GM18511 (cell line): Measurements from ENCODE around the gene ZNF638.

Experiments used
- ATAC-seq: cut with Tn5 transposase; IDR thresholded peaks from one replicate; pipeline ENCODE4 v1.9.1; 2021; ENCODE audit warnings: mild to moderate bottlenecking, moderate library complexity; ENCODE audit not compliant: unreplicated experiment

Gene ZNF638

DNA sequence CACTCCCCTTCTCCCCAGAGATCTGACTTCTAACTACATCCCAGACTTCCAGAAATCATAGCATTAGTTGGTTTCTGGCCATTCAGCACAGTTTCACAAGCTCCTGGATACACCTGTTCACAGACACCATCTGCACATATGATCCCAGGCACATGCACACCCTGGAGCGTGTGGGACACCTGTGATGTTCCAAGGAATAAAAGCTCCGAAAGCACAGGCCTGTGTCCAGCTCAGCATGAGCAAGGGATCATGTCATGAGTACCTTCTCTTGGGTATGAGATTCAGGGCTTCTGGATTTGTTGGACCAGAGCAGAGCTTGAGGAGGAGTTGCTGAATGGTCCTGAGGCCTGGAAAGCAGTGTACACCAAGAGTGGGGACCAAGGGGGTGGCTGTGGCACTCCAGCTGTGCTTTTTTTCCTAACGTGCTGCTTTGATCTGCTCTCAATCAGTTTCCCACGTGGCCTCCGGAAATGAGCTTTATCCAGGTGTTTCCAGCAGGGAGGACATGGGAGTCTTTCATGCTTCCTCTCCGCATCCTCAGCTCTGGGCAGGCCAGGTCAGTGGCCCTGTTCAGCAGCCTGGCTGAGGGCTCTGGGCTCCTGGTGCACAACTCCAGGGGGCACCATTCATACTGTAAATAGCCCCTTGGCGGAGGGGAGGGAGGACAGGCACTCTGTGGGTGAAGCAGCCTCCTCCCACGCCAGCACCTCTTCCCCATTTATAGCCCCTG lies 123.6 kb downstream of the ZNF638 start:
- ATAC-seq, result no peak

DNA sequence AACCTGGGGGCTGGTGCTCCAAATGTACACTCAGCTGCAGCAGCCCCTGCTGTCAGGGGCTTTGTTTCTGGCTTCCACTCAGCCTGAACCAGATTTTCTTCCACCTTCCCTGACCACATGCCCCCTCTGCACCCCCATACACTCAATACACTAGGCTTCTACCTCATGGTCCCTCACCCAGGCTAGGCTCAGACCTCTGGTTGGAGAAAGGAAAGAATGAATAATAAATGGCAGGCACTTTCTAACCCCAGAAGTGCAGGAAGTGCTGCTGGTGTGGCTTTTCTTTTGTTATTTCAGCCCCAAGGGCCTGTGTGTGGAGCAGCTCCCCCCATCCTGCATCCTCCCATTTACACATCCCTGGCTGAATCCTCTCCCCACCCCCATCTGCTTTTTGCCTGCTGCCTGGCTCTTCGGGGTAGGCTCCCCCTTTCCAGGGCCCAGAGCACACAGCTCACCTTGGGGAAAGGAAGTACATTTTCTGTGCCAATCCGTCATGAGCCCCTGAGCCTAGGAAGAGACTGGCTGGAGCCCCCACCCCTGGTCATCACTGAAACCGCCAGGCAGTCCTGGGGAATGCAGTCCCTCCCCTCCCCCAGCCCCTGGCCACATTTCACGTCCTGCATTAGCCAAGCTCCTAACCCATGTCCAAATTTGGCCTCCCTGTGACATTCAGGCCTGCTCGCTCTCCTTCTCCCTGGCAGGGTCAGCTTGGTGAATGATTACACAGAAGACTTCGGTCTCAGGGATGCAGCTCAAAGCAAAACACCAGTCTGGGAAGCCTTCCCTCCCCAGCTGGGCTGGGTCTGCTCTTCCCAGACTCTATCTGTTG lies 124.4 kb downstream of the ZNF638 start:
- no peak for ATAC-seq

DNA sequence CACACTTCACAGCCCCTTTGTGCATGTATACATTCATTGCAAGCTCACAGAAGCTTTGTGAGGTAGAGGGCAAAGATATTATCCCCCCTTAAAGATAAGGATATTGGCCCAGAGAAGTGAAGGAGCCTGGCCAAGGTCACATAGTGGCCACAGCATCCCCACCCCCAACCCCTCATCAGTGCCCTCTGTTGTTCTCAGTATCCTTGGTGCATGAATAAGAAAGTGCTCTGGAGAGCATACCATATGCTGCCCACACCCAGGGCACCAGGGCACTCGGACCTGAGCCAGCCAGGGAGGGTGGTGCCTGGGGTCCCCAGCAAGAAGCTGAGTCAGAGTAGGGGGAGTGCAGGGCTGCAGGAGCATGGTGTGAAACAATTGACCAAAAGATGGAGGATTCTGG lies 125.0 kb downstream of the ZNF638 start:
- ATAC-seq, result no peak

GRCh38 chr2:71457123-71457915 lies 125.7 kb downstream of the ZNF638 start:
- no peak for ATAC-seq

- ATAC-seq, result no peak
Observed at GRCh38 chr2:71457923-71458322, 126.3 kb downstream of the ZNF638 start.

- no peak for ATAC-seq
Observed at GRCh38 chr2:71458413-71459083, 127.0 kb downstream of the ZNF638 start.

DNA sequence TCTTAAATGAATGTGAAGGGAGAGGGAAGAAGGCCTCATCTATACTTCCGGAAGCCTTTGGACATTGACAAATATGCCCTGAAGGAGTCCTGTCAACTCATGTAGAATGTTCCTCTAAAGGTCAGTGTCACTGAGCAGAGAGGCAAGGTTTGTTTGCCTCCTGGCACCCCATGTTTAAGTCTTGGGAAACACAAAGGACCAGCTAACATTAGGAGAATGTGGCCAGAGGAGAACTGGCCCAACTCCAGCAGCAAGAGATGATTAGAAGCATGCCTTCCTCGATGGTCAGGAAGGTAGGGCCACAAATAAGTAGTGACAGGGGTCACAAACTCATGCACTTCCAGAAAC lies 127.5 kb downstream of the ZNF638 start:
- no peak for ATAC-seq

GRCh38 chr2:71460056-71460455 lies 128.5 kb downstream of the ZNF638 start:
- no peak for ATAC-seq

GRCh38 chr2:71460595-71461303 lies 129.2 kb downstream of the ZNF638 start:
- no peak for ATAC-seq

- ATAC-seq, result no peak
Observed at GRCh38 chr2:71461304-71461671, 129.7 kb downstream of the ZNF638 start.

- no peak for ATAC-seq
Observed at GRCh38 chr2:71462056-71462605, 130.5 kb downstream of the ZNF638 start.

GRCh38 chr2:71462641-71463341 lies 131.2 kb downstream of the ZNF638 start:
- ATAC-seq, result no peak

DNA sequence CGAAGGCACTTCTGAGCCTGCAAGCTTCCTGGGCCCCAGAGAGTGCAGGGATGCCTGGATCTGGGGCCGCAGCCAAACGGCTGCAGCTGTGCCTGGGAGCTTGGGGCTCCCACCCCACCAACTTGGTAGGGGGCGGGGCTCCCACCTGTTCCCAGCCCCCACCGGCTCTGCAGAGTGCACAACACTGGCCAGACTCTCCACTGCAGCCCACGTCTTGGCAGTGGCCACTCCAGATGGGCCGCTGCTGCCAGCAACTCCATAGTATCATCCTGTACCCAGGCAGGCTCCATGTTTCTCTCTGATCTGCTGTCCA lies 131.7 kb downstream of the ZNF638 start:
- no peak for ATAC-seq

- no peak for ATAC-seq
Observed at GRCh38 chr2:71464389-71464788, 132.8 kb downstream of the ZNF638 start.

DNA sequence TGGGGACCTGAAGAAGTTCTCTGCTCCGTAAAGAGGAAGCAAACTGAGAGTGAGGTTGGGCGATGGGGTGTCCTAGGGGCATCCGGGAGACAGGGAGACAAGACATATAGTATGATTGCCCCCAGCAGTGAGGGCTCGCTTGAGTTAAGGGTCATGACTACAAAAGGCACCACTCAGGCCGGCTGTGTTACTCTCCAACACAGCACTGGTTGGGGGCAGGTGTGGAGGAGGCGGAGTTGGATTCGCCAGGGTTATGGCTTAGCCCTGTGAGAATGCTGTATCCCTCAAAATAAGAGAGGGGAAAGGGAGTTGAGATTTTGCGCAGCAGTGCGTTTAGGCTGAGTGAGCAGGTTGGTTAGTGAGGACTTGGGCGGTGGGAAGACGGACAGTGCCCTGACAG lies 133.8 kb downstream of the ZNF638 start:
- ATAC-seq, result no peak

DNA sequence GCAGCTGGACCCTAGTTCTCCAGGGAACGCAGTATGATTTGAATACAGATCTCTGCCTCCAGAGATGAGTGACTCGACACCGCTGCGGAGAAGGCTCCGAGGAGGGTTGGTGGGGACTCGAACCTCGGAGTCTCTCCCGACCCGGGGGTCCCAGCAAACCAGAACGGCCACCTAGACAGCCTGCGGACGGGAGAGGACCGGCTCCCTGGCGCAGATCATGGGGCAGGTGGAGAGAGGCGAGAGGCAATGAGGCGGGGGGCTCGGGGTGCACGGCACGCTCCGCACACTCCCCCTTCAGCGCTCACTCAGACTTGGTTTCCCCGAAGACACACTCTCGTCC lies 134.3 kb downstream of the ZNF638 start:
- no peak for ATAC-seq

DNA sequence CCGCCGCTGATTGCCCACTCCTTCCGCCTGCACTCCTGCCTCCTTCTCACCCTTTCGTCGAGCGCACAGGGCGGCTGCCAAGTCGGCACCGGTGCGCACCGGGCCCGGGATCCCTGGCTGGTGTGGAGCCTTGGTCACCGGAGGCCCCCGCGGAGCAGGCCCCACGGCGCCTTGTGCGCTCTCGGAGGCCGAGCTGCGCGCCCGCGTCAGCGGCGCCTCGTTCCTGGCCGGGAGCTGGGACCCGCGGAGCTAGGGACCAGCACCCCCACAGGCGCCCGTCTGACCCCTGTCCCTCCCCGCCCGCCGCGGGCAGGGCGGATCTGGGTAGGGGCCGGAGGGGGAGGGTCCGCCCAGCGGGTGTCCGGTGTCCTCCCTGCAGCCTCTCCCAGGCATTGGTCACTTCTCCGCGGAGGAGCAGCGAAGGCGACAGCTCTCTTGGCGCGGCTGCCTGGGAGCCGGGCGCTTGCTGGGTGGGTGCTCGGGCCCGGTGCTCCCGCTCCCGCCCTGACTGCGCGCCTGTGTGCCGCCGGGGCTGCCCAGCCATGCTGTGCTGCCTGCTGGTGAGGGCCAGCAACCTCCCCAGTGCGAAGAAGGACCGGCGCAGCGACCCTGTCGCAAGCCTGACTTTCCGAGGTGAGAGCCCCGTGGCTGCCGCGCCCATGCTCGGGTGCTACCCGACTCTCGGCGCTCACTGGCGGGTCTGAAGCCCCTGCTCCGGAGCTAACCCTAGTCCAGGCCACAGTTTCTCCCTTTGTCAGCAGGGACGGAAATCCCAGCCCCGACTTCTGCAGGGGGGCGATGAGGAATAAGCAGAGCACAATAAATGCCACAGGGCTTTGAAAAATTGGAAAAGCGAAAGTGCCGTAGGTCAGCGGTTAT lies 135.0 kb downstream of the ZNF638 start:
- ATAC-seq, result no peak

- no peak for ATAC-seq
Observed at GRCh38 chr2:71467180-71467815, 135.7 kb downstream of the ZNF638 start.
